Occipital lobe (tissue), 2 donors: ENCODE measurements around the gene P2RY6. TPM values are rescaled to one million over a fixed set of nuclear protein-coding genes. Genes with fewer than 3 reads are reported as not detected.

Experiments
- DNase-seq: peaks from one replicate; lab custom pipeline; 2025; lab: John Stamatoyannopoulos, UW
- total RNA-seq: library from RNA; depleted of rRNA; stranded (reverse); fragments of >200 nt; gene quantifications from one replicate; pipeline ENCODE4 v1.2.3, GENCODE V29; 2014

Gene P2RY6
- total RNA-seq, 1 donor from 2014 or later = not detected

DNA sequence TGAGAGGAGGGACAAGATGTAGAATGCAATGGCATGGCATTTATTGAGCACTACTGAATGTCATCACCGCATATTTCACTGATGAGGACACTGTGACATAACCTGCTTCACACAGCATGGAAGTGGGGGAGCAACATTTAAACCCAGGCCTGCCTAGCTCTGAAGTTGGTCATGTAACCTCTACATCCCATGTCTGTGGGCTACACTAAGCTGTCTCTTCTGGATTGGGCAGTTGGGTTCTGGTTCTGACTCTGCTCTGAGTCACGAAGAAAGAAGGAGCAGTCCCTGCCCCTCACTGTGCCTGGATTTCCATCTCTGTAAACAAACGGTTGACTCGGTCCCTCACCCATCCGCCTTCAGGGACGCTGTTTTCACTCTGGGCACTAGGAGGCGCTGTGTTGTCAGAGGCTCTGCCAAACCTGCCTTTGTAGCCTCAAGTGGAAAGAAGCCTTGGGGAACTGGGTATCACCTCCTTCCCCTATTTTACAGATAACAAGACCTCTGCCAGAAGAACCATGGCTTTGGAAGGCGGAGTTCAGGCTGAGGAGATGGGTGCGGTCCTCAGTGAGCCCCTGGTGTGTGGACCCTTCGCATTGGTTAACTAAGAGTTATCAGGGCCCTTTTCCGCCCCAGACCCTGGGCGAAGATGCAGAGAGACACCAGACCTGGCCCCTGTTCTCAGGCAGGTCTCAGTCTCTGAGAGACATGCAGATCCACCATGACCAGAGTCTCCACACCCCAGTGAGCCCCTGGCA lies 23.3 kb downstream of the P2RY6 start:
- DNase-seq = no peak

GRCh38 chr11:73295996-73296318 lies 23.8 kb downstream of the P2RY6 start:
- no peak for DNase-seq

- no peak for DNase-seq
Measured at GRCh38 chr11:73296501-73297230, 24.5 kb downstream of the P2RY6 start.

- no peak for DNase-seq
Measured at GRCh38 chr11:73297231-73297590, 25.1 kb downstream of the P2RY6 start.

- no peak for DNase-seq
Measured at GRCh38 chr11:73297702-73298101, 25.6 kb downstream of the P2RY6 start.

DNA sequence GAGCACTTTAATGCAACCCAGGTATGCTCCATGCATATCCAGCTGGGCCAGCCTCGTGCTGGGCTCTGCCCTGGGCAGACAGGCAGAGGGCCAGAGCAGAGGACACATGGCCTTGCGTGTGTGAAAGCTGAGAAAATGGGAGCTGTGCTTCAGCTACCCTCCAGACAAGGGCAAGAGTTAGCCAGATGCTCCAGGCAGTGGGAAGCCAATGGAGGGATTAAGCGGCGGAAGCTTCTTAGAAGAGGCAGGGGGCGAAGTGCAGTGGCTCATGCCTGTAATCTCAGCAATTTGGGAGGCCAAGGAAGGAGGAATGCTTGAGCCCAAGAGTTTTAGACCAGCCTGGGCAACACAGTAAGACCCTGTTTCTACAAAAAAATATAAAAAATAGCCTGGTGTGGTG lies 26.1 kb downstream of the P2RY6 start:
- no peak for DNase-seq

- no peak for DNase-seq
Measured at GRCh38 chr11:73299751-73300150, 27.6 kb downstream of the P2RY6 start.

DNA sequence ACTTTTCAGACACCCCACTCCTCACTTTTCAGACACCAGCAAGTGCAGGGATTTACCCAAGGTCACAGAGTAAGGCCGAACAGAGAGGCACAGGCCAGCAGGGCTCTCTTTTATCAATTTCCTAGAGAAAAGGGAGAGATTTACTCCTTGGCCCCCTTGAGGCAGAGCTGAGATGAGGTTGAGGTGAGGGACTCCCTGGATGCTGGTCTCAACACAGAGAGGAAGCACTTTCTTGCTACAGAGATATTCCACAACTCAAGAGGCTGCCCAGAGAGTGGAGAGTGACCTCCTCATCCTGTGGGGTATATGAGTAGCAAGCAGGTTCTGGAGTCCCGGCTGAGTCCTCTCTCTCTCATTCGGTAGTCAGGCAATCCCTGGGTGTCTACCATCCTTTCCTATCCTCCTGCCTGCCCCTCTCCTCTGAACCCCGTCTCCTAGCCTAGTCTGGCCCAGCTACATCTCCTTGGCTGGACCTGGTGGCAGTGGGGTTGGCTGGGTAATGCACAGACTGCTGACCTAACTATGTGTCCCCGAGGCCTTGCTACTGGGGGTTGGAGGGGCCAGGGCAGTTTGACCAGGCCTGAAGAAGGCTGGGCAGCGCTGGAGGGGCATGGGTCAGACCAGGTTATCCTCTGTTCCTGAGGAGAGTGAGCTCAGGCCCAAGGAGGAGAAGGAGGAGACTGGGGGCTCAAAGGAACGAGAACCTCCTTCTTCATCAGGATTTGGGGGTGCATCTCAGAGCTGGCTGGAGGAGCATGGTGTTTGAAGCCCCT lies 34.1 kb downstream of the P2RY6 start:
- DNase-seq = no peak

GRCh38 chr11:73306977-73307322 lies 34.8 kb downstream of the P2RY6 start:
- no peak for DNase-seq

DNA sequence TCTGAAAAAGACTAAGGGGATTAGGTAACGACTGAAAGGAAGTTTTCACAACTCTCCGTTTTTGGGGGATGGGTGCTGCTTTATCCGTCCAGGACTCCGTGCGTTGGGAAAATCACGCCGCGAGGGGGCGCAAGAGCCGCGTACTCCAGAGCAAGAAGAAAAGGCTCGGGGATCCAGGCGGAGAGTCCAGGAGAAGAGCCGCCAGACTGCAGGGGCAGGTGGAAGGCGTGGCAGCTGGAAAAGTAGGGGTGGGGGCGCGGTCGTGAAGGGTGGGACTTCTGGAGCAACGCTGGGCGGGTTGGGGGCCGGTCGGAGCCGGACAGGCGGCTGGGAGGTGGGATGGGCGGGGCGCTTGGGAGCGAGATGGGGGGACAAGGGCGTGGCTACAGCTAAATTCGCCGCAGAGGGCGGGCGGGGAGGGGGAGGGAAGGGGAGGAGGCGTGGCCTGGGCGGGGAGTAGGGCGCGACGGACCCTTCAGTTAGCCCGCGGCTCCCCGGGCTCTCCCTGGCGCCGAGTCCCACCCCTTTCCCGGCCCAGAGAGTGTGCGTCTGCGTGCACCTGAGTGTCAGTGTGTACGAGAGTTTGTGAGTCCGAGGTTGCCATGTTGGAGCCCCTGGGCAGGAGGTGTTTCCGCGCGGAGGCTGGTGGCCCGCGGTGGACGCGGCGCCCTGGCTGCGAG lies 35.3 kb downstream of the P2RY6 start:
- DNase-seq = peak; percentile 87

DNA sequence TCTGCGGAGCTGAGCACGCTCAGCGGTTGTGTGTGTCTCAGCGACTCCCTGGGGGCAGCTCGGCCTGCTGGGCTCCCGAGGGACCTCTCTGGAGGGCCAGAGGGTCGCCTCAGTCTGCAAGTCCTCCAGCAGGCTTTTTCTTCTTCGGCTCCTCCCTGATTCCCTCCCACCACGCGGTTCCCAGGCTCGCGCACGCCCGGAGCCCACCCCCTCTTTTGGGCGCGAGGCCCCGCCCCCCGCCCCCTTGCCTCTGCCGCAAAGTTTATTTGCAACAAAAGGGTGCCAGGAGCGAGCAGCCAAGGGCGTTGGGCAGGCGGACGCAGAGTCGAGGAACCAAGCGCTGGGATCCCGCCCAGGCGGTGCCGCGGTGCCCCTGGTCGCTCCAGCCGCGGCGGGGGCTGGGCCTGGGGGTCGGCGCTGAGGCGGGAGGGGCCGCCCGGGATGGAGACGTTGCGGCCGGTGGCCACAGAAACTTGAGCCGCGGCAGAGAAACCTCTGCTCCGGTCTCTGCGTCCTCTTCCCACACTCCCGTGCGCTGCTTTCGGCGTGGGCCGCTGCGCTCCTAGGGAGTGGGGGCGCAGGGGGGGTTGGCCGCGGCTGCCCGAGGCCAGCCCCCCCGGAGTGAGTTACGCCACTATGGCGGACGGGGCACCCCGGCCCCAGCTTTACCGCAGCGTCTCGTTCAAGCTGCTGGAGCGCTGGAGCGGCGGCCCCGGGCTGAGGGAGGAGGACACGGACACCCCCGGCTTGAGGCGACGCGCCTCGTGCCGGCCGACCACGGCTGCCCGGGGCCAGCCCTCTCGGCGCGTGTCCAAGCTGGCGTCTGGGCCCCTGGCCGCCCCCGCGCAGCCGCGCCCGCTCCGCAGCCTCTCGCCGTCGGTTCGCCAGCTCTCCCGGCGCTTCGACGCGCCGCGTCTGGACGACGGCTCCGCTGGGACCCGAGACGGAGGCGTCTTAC lies 36.1 kb downstream of the P2RY6 start, which contains the start of gene ARHGEF17:
Gene ARHGEF17, plus strand, starts transcription at position 274 of the 958 bp plus-strand sequence. Its CDS starts 363 bp downstream, at position 637.
- DNase-seq = no peak

- DNase-seq = no peak
Measured at GRCh38 chr11:73308961-73309919, 37.1 kb downstream of the P2RY6 start.

- DNase-seq = no peak
Measured at GRCh38 chr11:73310076-73310475, 37.9 kb downstream of the P2RY6 start.

DNA sequence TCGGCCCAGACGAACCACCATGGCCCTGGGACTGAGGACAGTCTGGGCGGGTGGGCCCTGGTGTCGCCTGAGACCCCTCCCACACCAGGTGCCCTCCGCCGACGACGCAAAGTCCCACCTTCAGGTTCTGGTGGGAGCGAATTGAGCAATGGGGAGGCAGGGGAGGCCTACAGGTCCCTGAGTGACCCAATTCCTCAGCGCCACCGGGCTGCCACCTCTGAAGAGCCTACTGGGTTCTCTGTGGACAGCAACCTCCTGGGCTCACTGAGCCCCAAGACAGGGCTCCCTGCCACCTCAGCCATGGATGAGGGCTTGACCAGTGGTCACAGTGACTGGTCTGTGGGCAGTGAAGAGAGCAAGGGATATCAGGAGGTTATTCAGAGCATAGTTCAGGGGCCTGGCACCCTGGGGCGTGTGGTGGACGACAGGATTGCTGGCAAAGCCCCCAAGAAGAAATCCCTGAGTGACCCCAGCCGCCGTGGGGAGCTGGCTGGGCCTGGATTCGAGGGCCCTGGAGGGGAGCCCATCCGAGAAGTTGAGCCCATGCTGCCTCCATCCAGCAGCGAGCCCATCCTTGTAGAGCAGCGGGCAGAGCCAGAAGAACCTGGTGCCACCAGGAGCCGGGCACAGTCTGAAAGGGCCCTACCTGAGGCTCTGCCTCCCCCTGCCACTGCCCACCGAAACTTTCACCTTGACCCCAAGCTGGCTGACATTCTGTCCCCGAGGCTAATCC lies 38.7 kb downstream of the P2RY6 start:
- DNase-seq = no peak

DNA sequence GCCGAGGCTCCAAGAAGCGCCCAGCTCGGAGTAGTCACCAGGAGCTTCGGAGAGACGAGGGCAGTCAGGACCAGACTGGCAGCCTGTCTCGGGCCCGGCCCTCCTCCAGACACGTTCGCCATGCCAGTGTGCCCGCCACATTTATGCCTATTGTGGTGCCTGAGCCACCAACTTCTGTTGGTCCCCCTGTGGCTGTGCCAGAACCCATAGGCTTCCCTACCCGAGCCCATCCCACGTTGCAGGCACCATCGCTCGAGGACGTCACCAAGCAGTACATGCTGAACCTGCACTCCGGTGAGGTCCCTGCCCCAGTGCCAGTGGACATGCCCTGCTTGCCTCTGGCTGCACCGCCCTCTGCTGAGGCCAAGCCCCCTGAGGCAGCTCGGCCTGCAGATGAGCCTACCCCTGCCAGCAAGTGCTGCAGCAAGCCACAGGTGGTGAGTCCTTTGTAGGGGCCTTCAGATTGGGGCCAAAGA lies 39.3 kb downstream of the P2RY6 start:
- no peak for DNase-seq

- no peak for DNase-seq
Measured at GRCh38 chr11:73312036-73312435, 39.9 kb downstream of the P2RY6 start.

DNA sequence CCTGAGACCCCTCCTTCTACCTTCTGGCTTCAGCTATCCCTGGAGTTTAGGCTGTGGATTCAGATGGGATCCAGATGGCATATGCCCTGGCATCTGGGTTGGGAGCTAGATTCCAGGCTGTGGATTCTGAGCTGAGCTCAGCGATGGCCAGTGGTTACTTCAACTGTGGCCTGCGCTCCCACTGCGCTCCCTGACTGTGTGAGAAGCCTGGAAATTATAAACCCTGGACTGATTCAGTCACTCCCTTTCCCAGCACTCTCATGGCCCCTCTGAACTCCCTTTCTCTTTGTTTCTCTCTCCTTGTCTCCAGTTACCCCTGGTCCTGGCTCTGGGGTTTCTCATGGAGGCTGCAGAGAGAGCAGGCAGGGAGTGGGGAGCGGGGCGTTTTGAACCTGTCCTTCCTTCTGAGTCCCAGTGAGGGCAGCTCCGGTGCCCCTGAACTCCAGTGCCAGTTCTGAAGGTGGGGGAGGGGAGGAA lies 40.8 kb downstream of the P2RY6 start:
- no peak for DNase-seq

- DNase-seq = no peak
Measured at GRCh38 chr11:73313652-73314051, 41.5 kb downstream of the P2RY6 start.
